Frontal cortex (tissue), 4 donors: ENCODE measurements around the gene STIMATE. TPM values are rescaled to one million over a fixed set of nuclear protein-coding genes. Genes with fewer than 3 reads are reported as not detected.

ENCODE experiments used
- DNase-seq, 2 donors: peaks; one replicate each; pipeline ENCODE4 v3.0.0; 2012; ENCODE audit warnings: low spot score in 2 of 2
- FAIRE-seq: peaks from 2 replicates; lab custom pipeline; 2012; peaks lifted over from hg19 to GRCh38; lab: Jason Lieb, UNC
- total RNA-seq: library from RNA; depleted of rRNA; stranded (reverse); fragments of >200 nt; gene quantifications from one replicate; pipeline ENCODE4 v1.2.3, GENCODE V29; 2014
- donor health status: control.
- donor health status: control.
- donor health status: control.

The STIMATE gene
- total RNA-seq, 1 donor from 2014 or later = 12.6 TPM

GRCh38 chr3:52829482-52829881 lies 67.9 kb downstream of the STIMATE start:
- FAIRE-seq = no peak
- DNase-seq = no peak

- FAIRE-seq (no peak), DNase-seq (no peak)
Observed at GRCh38 chr3:52827866-52828376, 69.4 kb downstream of the STIMATE start.

- DNase-seq (no peak), FAIRE-seq (no peak)
Observed at GRCh38 chr3:52827441-52827840, 69.9 kb downstream of the STIMATE start.

- DNase-seq = no peak
- no peak for FAIRE-seq
Observed at GRCh38 chr3:52824037-52824436, 73.3 kb downstream of the STIMATE start.

GRCh38 chr3:52822363-52822762 lies 75.0 kb downstream of the STIMATE start:
- FAIRE-seq = no peak
- no peak for DNase-seq

- DNase-seq (no peak), FAIRE-seq (no peak)
Observed at GRCh38 chr3:52820736-52821135, 76.6 kb downstream of the STIMATE start.

GRCh38 chr3:52819936-52820335 lies 77.4 kb downstream of the STIMATE start:
- DNase-seq (no peak), FAIRE-seq (no peak)

GRCh38 chr3:52817860-52818259 lies 79.5 kb downstream of the STIMATE start:
- DNase-seq (no peak), FAIRE-seq (no peak)

- DNase-seq = no peak
- no peak for FAIRE-seq
Observed at GRCh38 chr3:52817221-52817620, 80.1 kb downstream of the STIMATE start.

- DNase-seq (no peak), FAIRE-seq (no peak)
Observed at GRCh38 chr3:52816654-52817053, 80.7 kb downstream of the STIMATE start.

GRCh38 chr3:52816199-52816598 lies 81.1 kb downstream of the STIMATE start:
- FAIRE-seq (no peak), DNase-seq (no peak)

- no peak for DNase-seq
- no peak for FAIRE-seq
Observed at GRCh38 chr3:52813810-52814209, 83.5 kb downstream of the STIMATE start.

GRCh38 chr3:52811452-52812011 lies 85.8 kb downstream of the STIMATE start:
- DNase-seq (no peak), FAIRE-seq (no peak)

GRCh38 chr3:52810923-52811322 lies 86.4 kb downstream of the STIMATE start:
- FAIRE-seq = no peak
- no peak for DNase-seq

GRCh38 chr3:52809662-52810377 lies 87.5 kb downstream of the STIMATE start:
- DNase-seq (no peak), FAIRE-seq (no peak)

GRCh38 chr3:52809149-52809548 lies 88.2 kb downstream of the STIMATE start:
- no peak for DNase-seq
- FAIRE-seq = no peak

- no peak for FAIRE-seq
- no peak for DNase-seq
Observed at GRCh38 chr3:52805270-52806039, 91.9 kb downstream of the STIMATE start.

GRCh38 chr3:52801839-52802238 lies 95.5 kb downstream of the STIMATE start:
- DNase-seq (no peak), FAIRE-seq (no peak)

- DNase-seq (no peak), FAIRE-seq (no peak)
Observed at GRCh38 chr3:52800079-52800478, 97.3 kb downstream of the STIMATE start.

GRCh38 chr3:52798978-52799476 lies 98.3 kb downstream of the STIMATE start:
- DNase-seq (no peak), FAIRE-seq (no peak)
